K562 (cell line): ENCODE data around the gene RBFOX2.

ENCODE experiments used
- ZNF140 ChIP-seq: fragments of 250-450 bp; sonication (Bioruptor Pico); IDR thresholded peaks from 2 replicates; pipeline ENCODE4 v1.8.0; 2021; ENCODE audit warnings: moderate library complexity, mild to moderate bottlenecking, inconsistent platforms
- ZNF274 ChIP-seq: IDR thresholded peaks from 2 replicates; pipeline ENCODE4 v1.6.1; 2011; ENCODE audit warnings: low read depth, mild to moderate bottlenecking, low read length, moderate library complexity, borderline replicate concordance
- TF ChIP-seq, protein P1 (sequence below): sonication (generic); formaldehyde crosslinking; IDR thresholded peaks from 2 replicates; pipeline ENCODE4 v1.8.1; 2023; ENCODE audit warnings: mild to moderate bottlenecking, missing genetic modification reagents

DNA sequence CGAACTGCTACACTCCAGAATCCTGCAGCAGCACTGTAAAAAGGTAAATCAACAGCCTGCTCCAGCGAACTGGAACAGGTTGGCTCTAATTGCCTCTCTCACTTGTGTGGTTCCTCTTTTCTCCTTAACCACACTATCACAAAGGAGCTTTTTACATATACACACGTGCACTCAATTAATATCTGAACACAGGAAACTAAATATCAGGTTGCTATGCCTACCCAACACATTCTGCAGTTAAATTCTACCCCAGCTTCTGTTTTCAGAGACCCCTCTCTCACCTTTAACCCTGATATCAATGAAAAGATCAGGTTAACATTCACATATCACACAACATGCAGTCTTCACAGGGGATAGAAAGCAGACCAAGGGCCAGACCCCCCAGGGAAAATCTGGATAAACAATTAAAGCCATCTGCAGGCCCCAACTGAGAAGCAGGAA lies 11.0 kb downstream of the RBFOX2 start:
- TF ChIP-seq, protein P1, sequence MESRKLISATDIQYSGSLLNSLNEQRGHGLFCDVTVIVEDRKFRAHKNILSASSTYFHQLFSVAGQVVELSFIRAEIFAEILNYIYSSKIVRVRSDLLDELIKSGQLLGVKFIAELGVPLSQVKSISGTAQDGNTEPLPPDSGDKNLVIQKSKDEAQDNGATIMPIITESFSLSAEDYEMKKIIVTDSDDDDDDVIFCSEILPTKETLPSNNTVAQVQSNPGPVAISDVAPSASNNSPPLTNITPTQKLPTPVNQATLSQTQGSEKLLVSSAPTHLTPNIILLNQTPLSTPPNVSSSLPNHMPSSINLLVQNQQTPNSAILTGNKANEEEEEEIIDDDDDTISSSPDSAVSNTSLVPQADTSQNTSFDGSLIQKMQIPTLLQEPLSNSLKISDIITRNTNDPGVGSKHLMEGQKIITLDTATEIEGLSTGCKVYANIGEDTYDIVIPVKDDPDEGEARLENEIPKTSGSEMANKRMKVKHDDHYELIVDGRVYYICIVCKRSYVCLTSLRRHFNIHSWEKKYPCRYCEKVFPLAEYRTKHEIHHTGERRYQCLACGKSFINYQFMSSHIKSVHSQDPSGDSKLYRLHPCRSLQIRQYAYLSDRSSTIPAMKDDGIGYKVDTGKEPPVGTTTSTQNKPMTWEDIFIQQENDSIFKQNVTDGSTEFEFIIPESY (CRISPR knock-in tag), result no peak
- no peak for TF ChIP-seq ZNF274
- no peak for TF ChIP-seq ZNF140
